K562 (cell line): ENCODE data around the gene MRPL54. TPM values are rescaled to one million over a fixed set of nuclear protein-coding genes. Genes with fewer than 3 reads are reported as not detected.
A peak's percentile ranks its signal among the peaks of the same experiment; 100 is the strongest.

ENCODE experiments used
- CC2D1A ChIP-seq: fragments of 450-650 bp; IDR thresholded peaks from 2 replicates; pipeline ENCODE4 v1.6.1; 2017; ENCODE audit warnings: mild to moderate bottlenecking
- ERF ChIP-seq: fragments of 450-650 bp; formaldehyde crosslinking; IDR thresholded peaks from 2 replicates; pipeline ENCODE4 v1.4.0; 2020; ENCODE audit warnings: mild to moderate bottlenecking, mixed read lengths
- FOXJ3 ChIP-seq: sonication (generic); formaldehyde crosslinking; IDR thresholded peaks from 2 replicates; pipeline ENCODE4 v1.4.0; 2020; ENCODE audit warnings: mild to moderate bottlenecking, missing genetic modification reagents
- GATA2 ChIP-seq: sonication (generic); formaldehyde crosslinking; IDR thresholded peaks from 2 replicates; pipeline ENCODE4 v1.4.0; 2020; ENCODE audit warnings: mild to moderate bottlenecking, missing genetic modification reagents
- NFXL1 ChIP-seq: fragments of 450-650 bp; formaldehyde crosslinking; IDR thresholded peaks from 2 replicates; pipeline ENCODE4 v1.4.0; 2021; ENCODE audit warnings: mild to moderate bottlenecking
- SMARCA4 ChIP-seq: fragments of 450-650 bp; IDR thresholded peaks from 2 replicates; pipeline ENCODE4 v1.6.1; 2016
- TRIM24 ChIP-seq, 2 experiments: fragments of 450-650 bp; IDR thresholded peaks; 2 replicates each; pipeline ENCODE4 v1.6.1; 2016
- ZC3H4 ChIP-seq: sonication (generic); formaldehyde crosslinking; IDR thresholded peaks from 2 replicates; pipeline ENCODE4 v1.9.0; 2021; ENCODE audit warnings: missing genetic modification reagents, borderline replicate concordance
- ZNF282 ChIP-seq: sonication (generic); formaldehyde crosslinking; IDR thresholded peaks from 2 replicates; pipeline ENCODE4 v1.8.1; 2023; ENCODE audit warnings: missing genetic modification reagents
- ZNF431 ChIP-seq: sonication (generic); formaldehyde crosslinking; IDR thresholded peaks from 2 replicates; pipeline ENCODE4 v1.8.0; 2022; ENCODE audit warnings: mild to moderate bottlenecking, missing genetic modification reagents
- polyA plus RNA-seq, 8 experiments: library from polyadenylated mRNA; depleted of rRNA in 4 of 8; stranded (reverse) in 5 of 8; unstranded in 3 of 8; fragments of >200 nt; fragmentation: Nextera tagmentation in 2 of 8; fragmentation: Illumina TruSeq in 1 of 8; extraction: Ambion mirVana in 2 of 8; extraction: Trizol in 1 of 8; gene quantifications; 2 replicates each; pipeline versions ENCODE4 v1.2.1 to v1.2.3, GENCODE V29; 2011 to 2014; ENCODE audit warnings: inconsistent platforms in 1 of 8, missing spikeins in 1 of 8
- total RNA-seq, 7 experiments: library from RNA; depleted of rRNA in 6 of 7; stranded (reverse); fragments of >200 nt in 6 of 7; fragmentation: Illumina TruSeq in 2 of 7; extraction: Trizol in 2 of 7; gene quantifications; 2 replicates each; pipeline versions ENCODE4 v1.2.1 to v1.2.3, GENCODE V29; 2011 to 2021; ENCODE audit warnings: low replicate concordance in 1 of 7
- TF ChIP-seq, protein P1 (sequence below), 2 experiments: fragments of 450-650 bp in 1 of 2; sonication (generic) in 1 of 2; formaldehyde crosslinking in 1 of 2; IDR thresholded peaks; 2 replicates each; pipeline versions ENCODE4 v1.7.1 to v1.9.0; 2016 to 2022; ENCODE audit warnings: inconsistent platforms in 1 of 2, mild to moderate bottlenecking in 1 of 2, missing genetic modification reagents in 1 of 2
- TF ChIP-seq, protein P2 (sequence below): sonication (generic); formaldehyde crosslinking; IDR thresholded peaks from 2 replicates; pipeline ENCODE4 v1.8.1; 2023; ENCODE audit warnings: mild to moderate bottlenecking, missing genetic modification reagents
- TF ChIP-seq, protein P3 (sequence below): sonication (generic); formaldehyde crosslinking; IDR thresholded peaks from 2 replicates; pipeline ENCODE4 v1.8.0; 2022; ENCODE audit warnings: missing genetic modification reagents, mild to moderate bottlenecking, moderate library complexity, borderline replicate concordance
- TF ChIP-seq, protein P4 (sequence below): fragments of 250-450 bp; sonication (Bioruptor Pico); IDR thresholded peaks from 2 replicates; pipeline ENCODE4 v1.4.0; 2020; ENCODE audit warnings: mild to moderate bottlenecking

MRPL54 gene
- total and polyA plus RNA-seq, 9 of the 15 experiments (the other 6 are each of a cell fraction or from before 2014, with no cell fraction given): 3.5 to 120 (median 56.9) TPM

DNA sequence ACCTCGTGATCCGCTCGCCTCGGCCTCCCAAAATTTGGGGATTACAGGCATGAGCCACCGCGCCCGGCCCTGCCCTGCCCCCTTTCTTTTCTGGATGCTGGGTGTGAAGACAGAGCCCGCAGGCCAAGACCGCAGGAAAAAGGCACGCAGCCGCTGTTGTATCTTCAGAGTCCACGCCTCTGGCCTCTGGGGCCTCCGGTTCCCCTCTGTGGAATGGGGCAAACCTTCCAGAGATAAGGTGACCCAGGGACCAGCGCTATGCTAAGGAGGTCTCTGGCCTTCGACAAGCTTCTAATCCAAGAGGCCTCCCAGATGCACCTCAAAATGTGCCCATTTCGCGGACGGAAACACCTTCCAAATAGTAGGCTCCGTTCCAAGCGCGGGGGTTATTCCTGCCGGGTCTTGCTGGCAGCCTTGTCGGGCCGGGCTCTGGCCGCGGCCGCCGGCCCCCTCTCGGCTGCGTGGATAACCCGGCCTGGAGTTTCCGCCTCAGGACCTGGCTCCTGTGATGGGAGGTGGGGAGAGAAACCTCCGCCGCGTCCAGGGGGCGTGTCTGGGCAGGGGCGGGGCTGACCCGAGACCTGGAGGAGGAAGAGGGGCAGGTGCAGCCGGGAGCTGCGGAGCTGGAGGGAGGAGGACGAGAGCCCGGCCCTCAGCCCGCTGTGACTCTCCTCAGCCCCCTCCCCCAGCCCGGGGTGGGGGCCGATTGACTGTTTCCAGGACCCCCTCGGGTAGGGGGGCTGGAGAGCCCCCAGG, 41.2 kb upstream of the MRPL54 start (continued):
- TF ChIP-seq, protein P1, sequence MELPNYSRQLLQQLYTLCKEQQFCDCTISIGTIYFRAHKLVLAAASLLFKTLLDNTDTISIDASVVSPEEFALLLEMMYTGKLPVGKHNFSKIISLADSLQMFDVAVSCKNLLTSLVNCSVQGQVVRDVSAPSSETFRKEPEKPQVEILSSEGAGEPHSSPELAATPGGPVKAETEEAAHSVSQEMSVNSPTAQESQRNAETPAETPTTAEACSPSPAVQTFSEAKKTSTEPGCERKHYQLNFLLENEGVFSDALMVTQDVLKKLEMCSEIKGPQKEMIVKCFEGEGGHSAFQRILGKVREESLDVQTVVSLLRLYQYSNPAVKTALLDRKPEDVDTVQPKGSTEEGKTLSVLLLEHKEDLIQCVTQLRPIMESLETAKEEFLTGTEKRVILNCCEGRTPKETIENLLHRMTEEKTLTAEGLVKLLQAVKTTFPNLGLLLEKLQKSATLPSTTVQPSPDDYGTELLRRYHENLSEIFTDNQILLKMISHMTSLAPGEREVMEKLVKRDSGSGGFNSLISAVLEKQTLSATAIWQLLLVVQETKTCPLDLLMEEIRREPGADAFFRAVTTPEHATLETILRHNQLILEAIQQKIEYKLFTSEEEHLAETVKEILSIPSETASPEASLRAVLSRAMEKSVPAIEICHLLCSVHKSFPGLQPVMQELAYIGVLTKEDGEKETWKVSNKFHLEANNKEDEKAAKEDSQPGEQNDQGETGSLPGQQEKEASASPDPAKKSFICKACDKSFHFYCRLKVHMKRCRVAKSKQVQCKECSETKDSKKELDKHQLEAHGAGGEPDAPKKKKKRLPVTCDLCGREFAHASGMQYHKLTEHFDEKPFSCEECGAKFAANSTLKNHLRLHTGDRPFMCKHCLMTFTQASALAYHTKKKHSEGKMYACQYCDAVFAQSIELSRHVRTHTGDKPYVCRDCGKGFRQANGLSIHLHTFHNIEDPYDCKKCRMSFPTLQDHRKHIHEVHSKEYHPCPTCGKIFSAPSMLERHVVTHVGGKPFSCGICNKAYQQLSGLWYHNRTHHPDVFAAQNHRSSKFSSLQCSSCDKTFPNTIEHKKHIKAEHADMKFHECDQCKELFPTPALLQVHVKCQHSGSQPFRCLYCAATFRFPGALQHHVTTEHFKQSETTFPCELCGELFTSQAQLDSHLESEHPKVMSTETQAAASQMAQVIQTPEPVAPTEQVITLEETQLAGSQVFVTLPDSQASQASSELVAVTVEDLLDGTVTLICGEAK (IDR thresholded peaks at IDR 0.05): peak; percentile 73
- TF ChIP-seq, protein P1 (CRISPR knock-in tag; IDR thresholded peaks at IDR 0.05): no peak
- TF ChIP-seq ZNF282: no peak
- TF ChIP-seq ERF (CRISPR knock-in tag): no peak
- TF ChIP-seq FOXJ3 (CRISPR knock-in tag): no peak
- no peak for TF ChIP-seq SMARCA4
- TF ChIP-seq, protein P2, sequence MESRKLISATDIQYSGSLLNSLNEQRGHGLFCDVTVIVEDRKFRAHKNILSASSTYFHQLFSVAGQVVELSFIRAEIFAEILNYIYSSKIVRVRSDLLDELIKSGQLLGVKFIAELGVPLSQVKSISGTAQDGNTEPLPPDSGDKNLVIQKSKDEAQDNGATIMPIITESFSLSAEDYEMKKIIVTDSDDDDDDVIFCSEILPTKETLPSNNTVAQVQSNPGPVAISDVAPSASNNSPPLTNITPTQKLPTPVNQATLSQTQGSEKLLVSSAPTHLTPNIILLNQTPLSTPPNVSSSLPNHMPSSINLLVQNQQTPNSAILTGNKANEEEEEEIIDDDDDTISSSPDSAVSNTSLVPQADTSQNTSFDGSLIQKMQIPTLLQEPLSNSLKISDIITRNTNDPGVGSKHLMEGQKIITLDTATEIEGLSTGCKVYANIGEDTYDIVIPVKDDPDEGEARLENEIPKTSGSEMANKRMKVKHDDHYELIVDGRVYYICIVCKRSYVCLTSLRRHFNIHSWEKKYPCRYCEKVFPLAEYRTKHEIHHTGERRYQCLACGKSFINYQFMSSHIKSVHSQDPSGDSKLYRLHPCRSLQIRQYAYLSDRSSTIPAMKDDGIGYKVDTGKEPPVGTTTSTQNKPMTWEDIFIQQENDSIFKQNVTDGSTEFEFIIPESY: peak; percentile 84; the same call in 1 of the 2 replicates
- peak; percentile 76 for TF ChIP-seq CC2D1A
- peak; percentile 35 to 55; a peak in 3 of 4 replicates for TF ChIP-seq TRIM24 (IDR thresholded peaks at IDR 0.05)
- TF ChIP-seq, protein P3, sequence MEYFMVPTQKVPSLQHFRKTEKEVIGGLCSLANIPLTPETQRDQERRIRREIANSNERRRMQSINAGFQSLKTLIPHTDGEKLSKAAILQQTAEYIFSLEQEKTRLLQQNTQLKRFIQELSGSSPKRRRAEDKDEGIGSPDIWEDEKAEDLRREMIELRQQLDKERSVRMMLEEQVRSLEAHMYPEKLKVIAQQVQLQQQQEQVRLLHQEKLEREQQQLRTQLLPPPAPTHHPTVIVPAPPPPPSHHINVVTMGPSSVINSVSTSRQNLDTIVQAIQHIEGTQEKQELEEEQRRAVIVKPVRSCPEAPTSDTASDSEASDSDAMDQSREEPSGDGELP (CRISPR knock-in tag): peak; percentile 92; the same call in 1 of the 2 replicates
- no peak for TF ChIP-seq NFXL1
- TF ChIP-seq, protein P4, sequence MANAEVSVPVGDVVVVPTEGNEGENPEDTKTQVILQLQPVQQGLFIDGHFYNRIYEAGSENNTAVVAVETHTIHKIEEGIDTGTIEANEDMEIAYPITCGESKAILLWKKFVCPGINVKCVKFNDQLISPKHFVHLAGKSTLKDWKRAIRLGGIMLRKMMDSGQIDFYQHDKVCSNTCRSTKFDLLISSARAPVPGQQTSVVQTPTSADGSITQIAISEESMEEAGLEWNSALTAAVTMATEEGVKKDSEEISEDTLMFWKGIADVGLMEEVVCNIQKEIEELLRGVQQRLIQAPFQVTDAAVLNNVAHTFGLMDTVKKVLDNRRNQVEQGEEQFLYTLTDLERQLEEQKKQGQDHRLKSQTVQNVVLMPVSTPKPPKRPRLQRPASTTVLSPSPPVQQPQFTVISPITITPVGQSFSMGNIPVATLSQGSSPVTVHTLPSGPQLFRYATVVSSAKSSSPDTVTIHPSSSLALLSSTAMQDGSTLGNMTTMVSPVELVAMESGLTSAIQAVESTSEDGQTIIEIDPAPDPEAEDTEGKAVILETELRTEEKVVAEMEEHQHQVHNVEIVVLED (CRISPR knock-in tag): no peak
- TF ChIP-seq GATA2: no peak
- TF ChIP-seq ZC3H4 (CRISPR knock-in tag): no peak
- TF ChIP-seq ZNF431 (CRISPR knock-in tag): no peak
